Activated naive CD4-positive, alpha-beta T cell treated with anti-CD3 and anti-CD28 coated beads, Interleukin-2, amount 50 U/mL, for 24 hours (primary cell): ENCODE measurements around the gene EFHC1.

Experiments
- H3K27ac Mint-ChIP-seq: one replicate; pipeline ENCODE4 v1.8.0; 2021; ENCODE audit warnings: mild to moderate bottlenecking, mixed read lengths
- H3K27me3 Mint-ChIP-seq: one replicate; pipeline ENCODE4 v1.8.0; 2021; ENCODE audit warnings: mixed read lengths
- H3K36me3 Mint-ChIP-seq: one replicate; pipeline ENCODE4 v1.8.0; 2021; ENCODE audit warnings: mixed read lengths
- H3K4me1 Mint-ChIP-seq: one replicate; pipeline ENCODE4 v1.8.0; 2021; ENCODE audit warnings: mixed read lengths
- H3K4me3 Mint-ChIP-seq: one replicate; pipeline ENCODE4 v1.8.0; 2021; ENCODE audit warnings: mild to moderate bottlenecking, mixed read lengths
- H3K9me3 Mint-ChIP-seq: one replicate; pipeline ENCODE4 v1.8.0; 2021; ENCODE audit warnings: mixed read lengths

EFHC1 gene

DNA sequence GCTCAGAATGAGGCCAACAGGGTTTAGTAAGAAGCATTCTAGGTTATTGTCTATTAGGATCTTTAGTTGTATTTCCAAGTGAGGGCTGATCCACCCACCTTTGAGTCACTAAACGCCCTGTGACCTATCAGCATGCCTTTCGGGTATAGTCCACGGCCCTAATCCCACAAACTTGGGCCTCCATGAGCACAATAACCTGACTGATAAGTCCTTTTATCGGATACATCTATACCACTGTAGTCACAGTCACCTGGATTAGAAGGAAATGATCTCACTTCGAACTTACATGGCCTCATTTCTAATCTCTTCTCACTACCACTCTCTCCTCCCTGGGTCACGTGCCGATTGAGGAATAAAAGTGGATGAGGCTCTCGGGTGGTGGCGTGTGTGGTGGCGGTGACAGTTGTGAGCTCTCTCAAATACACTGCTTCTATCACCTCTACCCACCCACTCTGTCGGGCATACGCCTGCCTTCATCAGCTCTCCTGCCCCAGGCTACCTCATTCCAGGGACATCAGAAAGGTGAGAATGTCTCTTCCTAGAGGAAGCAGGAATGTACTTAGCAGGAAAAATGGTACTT lies 91.5 kb downstream of the EFHC1 start:
- Mint-ChIP-seq H3K27ac (no peak overlapping the region), H3K27me3 (no peaks in the 10 kb centered on the region), H3K4me3 (no peak overlapping the region), H3K4me1 (no peaks in the 10 kb centered on the region), H3K36me3 (peaks cover 6% of the 10 kb centered on the region), H3K9me3 (no peaks in the 10 kb centered on the region)

DNA sequence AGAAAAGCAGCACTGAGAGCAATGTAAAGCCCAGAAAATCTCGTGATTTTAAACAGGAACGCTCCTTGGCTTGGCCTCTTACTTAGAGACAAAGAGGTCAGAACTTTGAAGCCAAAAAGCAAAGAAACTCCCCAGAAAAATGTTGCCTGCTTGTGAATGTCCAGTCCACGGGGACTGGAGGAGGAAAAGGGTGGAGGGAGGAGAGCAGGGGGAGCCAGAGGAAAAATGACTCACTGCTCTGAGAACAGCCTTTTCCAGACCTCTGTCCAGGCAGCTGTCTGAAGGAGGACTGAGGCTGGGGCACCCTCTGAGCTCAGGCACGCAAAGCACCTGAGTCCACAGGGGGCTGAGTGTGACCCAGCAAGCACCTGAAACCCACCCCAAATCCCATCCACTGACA lies 92.1 kb downstream of the EFHC1 start:
- Mint-ChIP-seq H3K36me3 (peaks cover 6% of the 10 kb centered on the region), H3K4me3 (no peak overlapping the region), H3K9me3 (no peaks in the 10 kb centered on the region), H3K27ac (no peak overlapping the region), H3K4me1 (no peaks in the 10 kb centered on the region), H3K27me3 (no peaks in the 10 kb centered on the region)

DNA sequence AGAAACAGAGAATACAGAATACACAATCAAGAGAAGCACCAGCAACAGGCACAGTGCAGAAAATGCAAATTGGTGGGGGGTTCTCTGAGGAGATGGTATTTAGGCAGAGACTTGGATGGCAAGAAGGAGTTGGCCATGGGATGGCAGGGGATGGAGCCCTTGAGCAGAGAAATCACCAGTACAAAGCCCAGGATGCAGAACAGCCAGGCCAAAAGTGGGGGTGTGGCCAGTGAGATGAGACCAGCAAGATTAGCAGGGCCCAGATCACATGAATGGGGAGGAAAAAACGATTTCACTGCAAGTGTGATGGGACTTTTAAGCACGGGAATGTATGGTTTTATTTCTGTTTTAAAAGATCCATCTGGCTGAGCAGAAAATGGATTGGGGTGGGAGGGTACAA lies 93.3 kb downstream of the EFHC1 start:
- Mint-ChIP-seq H3K27me3 (no peaks in the 10 kb centered on the region), H3K4me3 (no peak overlapping the region), H3K4me1 (no peaks in the 10 kb centered on the region), H3K36me3 (peaks cover 1% of the 10 kb centered on the region), H3K27ac (no peak overlapping the region), H3K9me3 (no peaks in the 10 kb centered on the region)

DNA sequence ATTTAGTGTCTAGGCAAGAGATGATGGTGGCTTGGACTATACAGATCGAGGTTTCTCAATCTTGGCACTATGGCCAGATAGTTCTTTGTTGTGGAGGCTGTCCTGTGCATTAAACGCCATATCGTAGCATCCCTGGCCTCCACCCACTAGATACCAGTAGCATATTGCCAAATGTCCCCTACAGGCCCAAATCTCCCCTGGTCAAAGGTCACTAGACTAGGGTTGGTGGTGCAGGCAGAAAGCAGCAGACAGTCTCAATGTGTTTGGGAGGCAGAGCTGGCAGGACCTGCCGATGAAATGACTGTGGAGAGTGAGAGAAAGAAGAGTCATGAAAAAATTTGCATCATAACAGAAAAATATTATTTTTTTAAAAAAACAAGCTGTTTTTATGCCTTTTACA lies 93.8 kb downstream of the EFHC1 start:
- no peak overlapping the region for H3K27ac Mint-ChIP-seq
- H3K27me3 Mint-ChIP-seq = no peaks in the 10 kb centered on the region
- no peak overlapping the region for H3K4me3 Mint-ChIP-seq
- H3K9me3 Mint-ChIP-seq = no peaks in the 10 kb centered on the region
- no peaks in the 10 kb centered on the region for H3K4me1 Mint-ChIP-seq
- H3K36me3 Mint-ChIP-seq = peaks cover 1% of the 10 kb centered on the region

DNA sequence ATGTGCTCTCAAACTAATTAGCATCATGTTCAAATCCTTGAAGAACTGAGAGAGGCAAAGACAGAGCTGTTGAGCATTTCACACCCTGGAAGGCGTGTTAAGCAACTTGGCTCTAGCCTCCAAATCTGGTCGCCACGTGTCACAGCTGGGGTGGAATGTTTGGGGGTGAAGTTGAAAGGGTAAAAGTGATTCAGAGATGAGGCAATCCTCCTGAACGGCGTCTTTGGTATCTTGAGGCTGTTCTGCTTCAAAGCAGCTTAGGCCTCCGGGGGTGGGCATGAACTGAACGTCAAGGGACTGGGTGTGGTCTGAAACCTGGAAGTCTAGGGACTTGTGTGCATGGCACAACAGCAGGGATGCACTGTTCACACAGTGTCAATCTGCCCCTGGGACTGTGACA lies 94.4 kb downstream of the EFHC1 start:
- no peak overlapping the region for H3K27ac Mint-ChIP-seq
- no peaks in the 10 kb centered on the region for H3K27me3 Mint-ChIP-seq
- H3K4me3 Mint-ChIP-seq = no peak overlapping the region
- H3K36me3 Mint-ChIP-seq = peaks cover 1% of the 10 kb centered on the region
- no peaks in the 10 kb centered on the region for H3K9me3 Mint-ChIP-seq
- H3K4me1 Mint-ChIP-seq = no peaks in the 10 kb centered on the region

DNA sequence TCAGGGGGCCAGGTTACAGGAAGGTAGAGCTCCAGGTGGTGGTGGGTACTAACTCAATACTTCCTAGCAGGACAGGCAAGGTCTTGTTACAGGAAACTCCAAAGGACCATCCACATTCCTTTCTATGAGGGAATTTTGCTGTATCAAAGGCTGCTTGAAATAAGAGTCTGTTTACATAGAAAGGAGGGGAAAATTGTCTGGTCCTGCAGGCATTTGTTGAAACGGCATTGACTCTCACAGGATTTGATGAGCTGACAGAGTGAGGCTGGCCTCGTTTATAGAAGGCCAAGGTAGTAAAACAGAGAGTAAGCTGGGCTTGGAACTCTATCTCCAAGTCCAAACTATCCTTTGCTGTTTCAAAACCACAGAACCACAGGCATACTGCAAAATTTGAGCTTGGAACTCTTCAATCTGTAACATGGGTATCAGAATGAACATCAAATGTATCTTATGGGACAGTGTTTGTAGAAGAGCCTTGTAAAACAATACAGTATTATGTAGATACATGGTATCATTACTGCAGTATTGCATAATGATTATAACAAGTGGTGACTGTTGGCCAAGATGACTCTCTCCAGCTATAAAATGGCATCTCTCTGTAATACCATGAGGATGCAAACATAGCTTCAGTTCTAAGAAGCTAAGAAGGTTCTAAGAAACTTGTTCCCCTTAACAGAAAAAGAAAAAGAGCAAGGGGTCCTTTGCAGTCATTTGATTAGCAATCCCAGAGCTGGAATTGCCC lies 95.2 kb downstream of the EFHC1 start:
- H3K4me1 Mint-ChIP-seq = no peaks in the 10 kb centered on the region
- no peak overlapping the region for H3K27ac Mint-ChIP-seq
- H3K36me3 Mint-ChIP-seq = peaks cover 4% of the 10 kb centered on the region
- no peaks in the 10 kb centered on the region for H3K27me3 Mint-ChIP-seq
- no peak overlapping the region for H3K4me3 Mint-ChIP-seq
- H3K9me3 Mint-ChIP-seq = no peaks in the 10 kb centered on the region

DNA sequence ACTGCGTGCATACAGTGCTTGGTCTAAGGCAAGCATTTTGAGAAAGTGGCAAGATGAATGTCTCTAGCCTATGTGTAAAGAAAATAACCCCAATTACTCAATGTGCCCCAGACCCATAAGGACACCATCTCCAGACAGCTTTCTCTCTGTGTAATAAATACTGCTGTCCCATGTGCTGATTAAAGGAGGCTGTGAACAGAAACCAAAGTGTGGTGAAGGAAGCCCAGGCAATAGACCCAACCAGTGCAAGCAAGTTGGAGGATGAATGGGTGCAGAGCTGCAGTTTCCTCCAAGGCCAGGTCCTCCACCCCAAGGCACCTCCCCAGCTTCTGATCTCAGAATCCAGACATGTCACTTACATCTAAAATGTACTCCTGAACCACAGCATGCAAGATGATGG lies 96.1 kb downstream of the EFHC1 start:
- peaks cover 4% of the 10 kb centered on the region for H3K36me3 Mint-ChIP-seq
- H3K4me1 Mint-ChIP-seq = no peaks in the 10 kb centered on the region
- H3K4me3 Mint-ChIP-seq = no peak overlapping the region
- H3K9me3 Mint-ChIP-seq = no peaks in the 10 kb centered on the region
- no peaks in the 10 kb centered on the region for H3K27me3 Mint-ChIP-seq
- no peak overlapping the region for H3K27ac Mint-ChIP-seq

DNA sequence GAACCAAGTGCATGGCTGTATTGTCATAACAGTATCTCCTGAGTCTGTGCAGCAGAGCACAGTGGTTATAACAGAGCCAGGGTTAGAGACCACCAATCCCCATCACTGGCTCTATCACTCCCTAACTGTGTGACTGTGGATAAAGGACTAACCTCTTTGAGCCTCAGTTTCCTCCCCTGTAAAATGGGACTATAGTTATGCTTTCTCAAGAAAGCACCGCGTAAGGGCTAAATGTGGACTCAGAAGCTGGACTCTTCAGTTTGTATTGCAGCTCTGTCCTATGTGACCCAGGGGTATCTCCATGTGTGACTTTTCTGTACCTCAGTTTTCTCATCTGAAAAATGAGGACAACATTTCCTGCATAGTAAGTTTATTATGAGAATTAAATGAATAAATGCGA lies 96.8 kb downstream of the EFHC1 start:
- peaks cover 4% of the 10 kb centered on the region for H3K36me3 Mint-ChIP-seq
- no peak overlapping the region for H3K4me3 Mint-ChIP-seq
- no peaks in the 10 kb centered on the region for H3K27me3 Mint-ChIP-seq
- no peak overlapping the region for H3K27ac Mint-ChIP-seq
- H3K4me1 Mint-ChIP-seq = no peaks in the 10 kb centered on the region
- H3K9me3 Mint-ChIP-seq = no peaks in the 10 kb centered on the region

DNA sequence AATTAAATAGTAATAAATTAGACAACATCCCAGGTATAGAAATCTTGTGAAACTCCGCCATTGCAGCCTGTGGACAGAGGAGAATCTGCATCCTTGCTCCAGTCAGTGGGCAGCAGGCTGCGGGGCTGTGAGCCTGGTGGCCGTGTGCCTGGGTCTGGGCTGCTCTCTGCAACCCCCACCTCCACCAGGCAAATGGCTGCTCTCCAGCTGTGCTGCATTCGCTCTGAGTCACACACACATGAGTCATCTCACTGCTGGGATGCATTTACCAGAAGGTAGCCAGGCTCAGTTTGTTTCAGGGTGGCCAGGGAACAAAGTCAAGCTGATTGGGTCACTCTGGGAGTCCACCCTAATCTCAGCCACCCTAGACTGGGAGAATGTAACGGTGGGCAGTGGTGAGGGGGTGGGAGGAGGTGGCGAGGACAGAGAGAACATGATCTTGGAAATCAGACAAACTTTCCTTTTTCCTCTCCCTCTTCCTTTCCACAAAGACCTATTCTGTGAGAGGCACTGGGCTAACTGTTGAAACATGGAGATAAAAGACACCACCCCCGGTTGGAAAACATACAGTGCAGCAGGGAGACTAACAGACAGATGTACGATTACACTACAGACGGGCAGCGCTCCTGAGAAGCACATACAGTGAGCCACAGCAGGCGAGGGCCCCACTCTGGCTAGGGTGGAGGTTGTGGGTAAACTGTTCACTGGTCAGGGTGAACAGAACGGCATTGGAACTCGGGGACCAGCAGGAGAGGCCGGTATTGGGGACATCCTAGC lies 97.5 kb downstream of the EFHC1 start:
- no peaks in the 10 kb centered on the region for H3K9me3 Mint-ChIP-seq
- no peak overlapping the region for H3K4me3 Mint-ChIP-seq
- no peak overlapping the region for H3K27ac Mint-ChIP-seq
- peaks cover 4% of the 10 kb centered on the region for H3K36me3 Mint-ChIP-seq
- no peaks in the 10 kb centered on the region for H3K4me1 Mint-ChIP-seq
- H3K27me3 Mint-ChIP-seq = no peaks in the 10 kb centered on the region

DNA sequence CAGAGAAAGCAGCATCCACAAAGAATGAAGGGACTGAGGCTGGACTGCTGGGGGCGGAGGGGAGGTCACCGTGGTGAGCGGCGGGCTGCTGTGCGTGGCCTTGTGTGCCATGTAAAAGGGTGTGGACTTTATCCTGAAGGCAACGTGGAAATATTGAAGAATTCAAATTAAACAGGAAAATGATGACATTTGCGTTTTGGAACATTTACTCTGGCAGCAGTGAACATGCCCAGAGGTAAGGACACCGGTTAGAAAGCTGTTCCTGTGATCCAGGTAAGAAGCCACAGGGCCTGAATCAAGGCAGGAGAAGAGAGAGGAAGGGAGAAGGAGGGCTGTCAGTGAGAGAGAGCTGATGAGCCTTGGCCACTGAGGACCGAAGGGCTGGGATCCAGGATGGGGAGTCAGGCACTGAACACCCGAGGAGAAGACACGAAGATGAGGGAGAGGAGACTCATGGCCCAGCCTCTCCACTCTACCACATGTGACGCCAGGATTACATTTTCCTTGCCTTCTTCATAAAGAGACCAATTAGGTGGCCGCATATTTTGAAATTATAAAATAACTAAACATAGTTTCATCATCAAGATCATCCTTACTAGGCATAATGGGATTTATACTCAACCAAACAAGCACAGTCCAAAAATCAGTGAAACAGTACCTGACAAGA lies 98.3 kb downstream of the EFHC1 start:
- Mint-ChIP-seq H3K27me3 (no peaks in the 10 kb centered on the region), H3K27ac (no peak overlapping the region), H3K4me1 (no peaks in the 10 kb centered on the region), H3K36me3 (peaks cover 4% of the 10 kb centered on the region), H3K9me3 (no peaks in the 10 kb centered on the region), H3K4me3 (no peak overlapping the region)

DNA sequence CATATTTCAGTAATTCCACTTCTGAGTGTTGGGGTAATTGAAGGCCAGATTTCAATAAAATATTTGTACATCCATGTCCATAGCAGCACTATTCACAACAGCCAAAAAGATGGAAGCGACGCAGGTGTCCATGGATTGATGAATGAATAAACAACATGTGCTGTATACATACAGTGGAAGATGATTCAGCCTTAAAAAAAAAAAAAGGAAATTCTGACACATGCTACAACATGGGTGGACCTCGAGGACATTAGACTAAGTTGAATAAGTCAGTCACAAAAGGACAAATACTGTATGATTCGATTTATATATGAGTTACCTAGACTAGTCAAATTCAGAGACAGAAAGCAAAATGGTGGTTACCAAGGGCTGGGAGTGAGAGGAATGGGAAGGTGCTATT lies 99.5 kb downstream of the EFHC1 start:
- Mint-ChIP-seq H3K27ac (no peak overlapping the region), H3K4me1 (no peaks in the 10 kb centered on the region), H3K9me3 (no peaks in the 10 kb centered on the region), H3K4me3 (no peak overlapping the region), H3K36me3 (peaks cover 4% of the 10 kb centered on the region), H3K27me3 (no peaks in the 10 kb centered on the region)

DNA sequence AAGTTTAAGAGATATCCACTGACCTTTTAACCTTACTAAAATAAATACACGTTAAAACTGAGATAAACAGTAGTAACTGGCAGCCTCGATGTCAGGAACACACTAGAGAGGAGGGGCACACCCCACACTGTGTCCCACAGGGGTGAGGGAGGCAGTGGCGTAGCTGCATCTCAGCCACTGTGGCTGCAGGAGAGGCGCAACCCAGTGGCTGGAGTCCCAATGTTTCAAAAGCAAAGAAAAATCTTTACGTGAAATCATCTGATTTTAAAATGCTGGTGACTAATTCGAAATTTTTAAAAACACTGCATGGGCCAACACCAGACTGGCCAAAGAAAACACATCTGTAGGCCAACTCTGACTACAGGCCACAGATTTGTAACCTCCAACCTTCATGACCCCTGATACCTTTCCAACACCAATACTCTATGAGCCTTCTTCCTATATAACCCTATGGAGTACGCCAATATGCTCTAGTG lies 102.0 kb downstream of the EFHC1 start:
- no peaks in the 10 kb centered on the region for H3K27me3 Mint-ChIP-seq
- peaks cover 4% of the 10 kb centered on the region for H3K36me3 Mint-ChIP-seq
- no peaks in the 10 kb centered on the region for H3K9me3 Mint-ChIP-seq
- no peak overlapping the region for H3K27ac Mint-ChIP-seq
- no peak overlapping the region for H3K4me3 Mint-ChIP-seq
- H3K4me1 Mint-ChIP-seq = no peaks in the 10 kb centered on the region

DNA sequence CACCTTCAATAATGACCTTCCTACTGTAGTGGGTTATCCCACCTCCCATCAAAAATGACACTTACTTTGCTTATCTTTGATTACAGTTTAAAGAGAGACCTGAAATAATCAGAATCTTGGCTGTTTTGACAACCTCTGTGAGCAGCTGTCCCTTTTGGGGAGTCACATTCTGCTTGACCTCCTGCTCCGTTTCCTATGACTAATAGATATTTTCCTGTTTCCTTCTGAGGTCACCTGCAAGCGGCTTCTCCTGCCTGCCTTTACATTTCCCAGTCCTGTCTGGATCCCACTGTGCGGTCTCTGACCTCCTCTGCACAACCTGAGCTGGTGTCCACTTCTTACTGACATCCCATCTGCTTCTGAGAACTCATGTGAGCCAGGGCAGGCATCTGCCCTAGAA lies 102.5 kb downstream of the EFHC1 start:
- Mint-ChIP-seq H3K4me3 (no peak overlapping the region), H3K27ac (no peak overlapping the region), H3K4me1 (no peaks in the 10 kb centered on the region), H3K36me3 (peaks cover 4% of the 10 kb centered on the region), H3K27me3 (no peaks in the 10 kb centered on the region), H3K9me3 (no peaks in the 10 kb centered on the region)

DNA sequence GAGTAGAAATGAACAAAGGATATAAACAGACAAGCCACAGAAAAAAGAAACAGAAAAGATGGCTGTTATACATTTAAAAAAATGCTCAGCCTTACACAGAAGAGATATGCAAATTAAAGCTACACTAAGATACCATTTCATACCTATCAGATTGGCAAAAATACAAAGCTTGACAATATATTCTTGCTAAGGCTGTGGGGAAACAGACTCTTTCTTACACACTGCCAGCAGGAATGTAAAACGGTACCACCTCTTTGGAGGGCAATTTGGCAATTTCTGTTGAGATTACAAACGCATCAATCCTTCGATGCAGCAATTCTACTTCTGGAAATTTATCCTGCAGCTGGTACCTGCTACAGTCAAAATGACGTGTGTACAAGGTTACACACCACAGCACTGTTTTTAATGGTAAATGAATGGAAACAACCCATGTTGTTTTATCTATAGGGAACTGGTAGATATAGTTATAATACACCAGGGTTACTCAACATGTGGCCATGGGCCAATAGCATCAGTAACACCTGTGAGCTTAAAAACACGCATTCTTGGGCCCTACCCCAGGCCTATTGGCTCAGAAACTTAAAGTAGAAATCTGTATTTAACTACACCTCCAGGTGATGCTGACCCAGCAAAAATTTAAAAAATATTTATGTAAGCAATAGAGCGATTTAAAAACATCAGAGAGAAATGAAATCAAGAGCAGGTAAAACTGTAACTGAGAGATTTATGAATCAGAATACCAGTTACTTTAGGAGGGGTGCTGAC lies 103.4 kb downstream of the EFHC1 start:
- Mint-ChIP-seq H3K36me3 (peaks cover 4% of the 10 kb centered on the region), H3K9me3 (no peaks in the 10 kb centered on the region), H3K4me3 (no peak overlapping the region), H3K4me1 (no peaks in the 10 kb centered on the region), H3K27me3 (no peaks in the 10 kb centered on the region), H3K27ac (no peak overlapping the region)

DNA sequence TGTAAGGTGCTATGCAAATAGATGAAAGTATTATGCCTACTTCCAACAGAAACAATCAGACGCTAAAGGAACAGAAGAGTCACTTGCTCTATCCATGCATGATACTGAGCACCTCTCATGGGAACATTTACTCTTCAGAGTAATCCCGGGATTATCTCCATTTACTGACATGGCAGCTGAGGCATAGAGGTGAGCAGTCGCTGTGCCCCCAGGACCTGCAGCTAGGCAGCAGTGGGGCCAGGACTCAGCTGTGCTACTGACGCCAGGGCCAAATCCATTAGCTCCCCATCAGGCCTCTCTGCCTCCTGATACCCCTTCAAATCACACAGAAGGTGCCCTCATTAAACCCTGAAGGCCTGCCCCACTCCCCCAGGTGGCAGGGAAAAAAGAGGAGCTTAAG lies 104.8 kb downstream of the EFHC1 start:
- no peak overlapping the region for H3K27ac Mint-ChIP-seq
- H3K4me3 Mint-ChIP-seq = no peak overlapping the region
- no peaks in the 10 kb centered on the region for H3K27me3 Mint-ChIP-seq
- H3K9me3 Mint-ChIP-seq = no peaks in the 10 kb centered on the region
- peaks cover 1% of the 10 kb centered on the region for H3K36me3 Mint-ChIP-seq
- H3K4me1 Mint-ChIP-seq = no peaks in the 10 kb centered on the region
